H1 (cell line): ENCODE results near the gene MSANTD3. TPM values are rescaled to one million over a fixed set of nuclear protein-coding genes. Genes with fewer than 3 reads are reported as not detected.

ENCODE experiments used
- BRCA1 ChIP-seq: IDR thresholded peaks from 2 replicates; pipeline ENCODE4 v1.6.1; 2012; ENCODE audit warnings: low read depth, low read length, improper control_type of control experiment
- CBX8 ChIP-seq: fragments of 300-800, 300-1000 bp; sonication (generic); IDR thresholded peaks from 2 replicates; pipeline ENCODE4 v1.7.1; 2016; ENCODE audit warnings: low read depth, low read length, borderline replicate concordance
- FOSL1 ChIP-seq: IDR thresholded peaks from 2 replicates; pipeline ENCODE4 v1.6.1; 2011; ENCODE audit warnings: mild to moderate bottlenecking, low read depth, low read length, moderate library complexity; ENCODE audit not compliant: insufficient read depth
- GTF2F1 ChIP-seq: IDR thresholded peaks from 2 replicates; pipeline ENCODE4 v1.6.1; 2012; ENCODE audit warnings: low read depth, low read length, improper control_type of control experiment, borderline replicate concordance
- JUND ChIP-seq: IDR thresholded peaks from 2 replicates; pipeline ENCODE4 v1.6.1; 2011; ENCODE audit warnings: mild to moderate bottlenecking, improper control_type of control experiment, low read length
- KDM4A ChIP-seq: IDR thresholded peaks from one replicate; pipeline ENCODE4 v1.7.1; 2012; ENCODE audit warnings: low read depth, mild to moderate bottlenecking, moderate library complexity, low read length, inconsistent platforms; ENCODE audit not compliant: severe bottlenecking
- NRF1 ChIP-seq: IDR thresholded peaks from 2 replicates; pipeline ENCODE4 v1.6.1; 2011; ENCODE audit warnings: mild to moderate bottlenecking, low read depth, low read length, improper control_type of control experiment
- PHF8 ChIP-seq: fragments of 200-600 bp; sonication (generic); conservative IDR thresholded peaks from 2 replicates; pipeline ENCODE4 v1.7.1; 2012; ENCODE audit warnings: low read depth, mild to moderate bottlenecking, inconsistent platforms, low read length, moderate library complexity
- POLR2AphosphoS5 ChIP-seq: IDR thresholded peaks from 2 replicates; pipeline ENCODE4 v1.6.1; 2011; ENCODE audit warnings: low read depth, low read length
- RXRA ChIP-seq: IDR thresholded peaks from 2 replicates; pipeline ENCODE4 v1.6.1; 2011; ENCODE audit warnings: low read depth, mild to moderate bottlenecking, low read length, moderate library complexity; ENCODE audit not compliant: insufficient read depth
- SIRT6 ChIP-seq: IDR thresholded peaks from one replicate; pipeline ENCODE4 v1.7.1; 2012; ENCODE audit warnings: low read length, inconsistent platforms
- SIX5 ChIP-seq: IDR thresholded peaks from 2 replicates; pipeline ENCODE4 v1.6.1; 2011; ENCODE audit warnings: mild to moderate bottlenecking, low read depth, low read length
- SRF ChIP-seq: IDR thresholded peaks from 2 replicates; pipeline ENCODE4 v1.6.1; 2011; ENCODE audit warnings: mild to moderate bottlenecking, low read depth, low read length, moderate library complexity
- SUZ12 ChIP-seq: fragments of 200-600 bp; sonication (generic); IDR thresholded peaks from 2 replicates; pipeline ENCODE4 v1.6.1; 2012; ENCODE audit warnings: mild to moderate bottlenecking, inconsistent platforms, low read length, moderate library complexity, mixed read lengths
- polyA plus RNA-seq, 7 experiments: library from polyadenylated mRNA; depleted of rRNA in 3 of 7; stranded (reverse) in 5 of 7; unstranded in 2 of 7; fragments of >200 nt in 5 of 7; fragments of 200-250 nt in 2 of 7; gene quantifications; 1 replicate in 5 of 7; 2 replicates in 1 of 7; 4 replicates in 1 of 7; pipeline versions ENCODE4 v1.2.1 to v1.2.3, GENCODE V29; 2011 to 2013; ENCODE audit warnings: missing spikeins in 2 of 7, mixed read lengths in 2 of 7
- total RNA-seq: library from RNA; stranded (reverse); fragmentation: NEBNext Ultra II Directional; extraction: Animal tissue kit (Norgen Biotek cat#: 25700); gene quantifications from 2 replicates; pipeline ENCODE4 v1.2.1, GENCODE V29; 2021
- TF ChIP-seq, protein P1 (sequence below): IDR thresholded peaks from 2 replicates; pipeline ENCODE4 v1.6.1; 2011; ENCODE audit warnings: low read length, improper control_type of control experiment

Gene MSANTD3
- total and polyA plus RNA-seq, 2 of the 8 experiments (the other 6 are each of a cell fraction or from before 2014, with no cell fraction given), result 12.0 to 41.3 TPM

DNA sequence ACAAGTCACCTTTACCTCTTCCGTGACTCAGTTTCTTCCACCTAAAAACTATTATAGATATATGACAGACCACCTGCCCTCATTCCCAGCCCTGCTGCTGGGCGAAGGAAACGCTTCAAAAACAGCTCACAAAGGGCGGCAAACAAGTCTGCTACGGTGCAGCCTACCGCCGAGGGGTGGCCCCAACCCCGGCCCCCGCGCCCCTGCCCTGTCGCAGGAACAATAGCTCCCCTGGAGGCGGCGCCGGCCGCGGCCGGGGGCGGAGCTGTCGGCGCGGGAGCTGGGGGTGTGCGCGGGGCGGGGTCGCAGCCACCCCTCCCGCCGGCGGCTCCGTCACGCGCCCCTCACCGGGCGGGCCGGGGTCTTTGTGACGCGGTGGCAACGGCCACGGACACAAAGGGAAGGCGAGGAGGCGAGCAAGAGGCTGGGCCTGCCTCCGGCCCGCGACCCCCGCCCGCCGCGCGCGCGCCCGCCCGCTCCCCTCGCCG lies 45.9 kb downstream of the MSANTD3 start, which contains the start of gene TMEFF1 (continued):
- TF ChIP-seq SIX5 (no peak), SRF (no peak), CBX8 (no peak), POLR2AphosphoS5 (peak; percentile 74), FOSL1 (no peak), RXRA (no peak), SUZ12 (no peak), JUND (no peak), SIRT6 (no peak), GTF2F1 (no peak), BRCA1 (no peak), NRF1 (no peak), KDM4A (no peak), PHF8 (no peak)
- TF ChIP-seq, protein P1, sequence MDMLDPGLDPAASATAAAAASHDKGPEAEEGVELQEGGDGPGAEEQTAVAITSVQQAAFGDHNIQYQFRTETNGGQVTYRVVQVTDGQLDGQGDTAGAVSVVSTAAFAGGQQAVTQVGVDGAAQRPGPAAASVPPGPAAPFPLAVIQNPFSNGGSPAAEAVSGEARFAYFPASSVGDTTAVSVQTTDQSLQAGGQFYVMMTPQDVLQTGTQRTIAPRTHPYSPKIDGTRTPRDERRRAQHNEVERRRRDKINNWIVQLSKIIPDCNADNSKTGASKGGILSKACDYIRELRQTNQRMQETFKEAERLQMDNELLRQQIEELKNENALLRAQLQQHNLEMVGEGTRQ, result no peak
